HG03460 (cell line): ENCODE data around the gene LLCFC1.
"Not testable (repeated sequence)": the region's sequence is repeated elsewhere in the genome, so short reads cannot be mapped to it uniquely, and the experiment has no call there.

Source experiments
- ATAC-seq: cut with Tn5 transposase; IDR thresholded peaks from one replicate; pipeline ENCODE4 v1.9.1; 2021; ENCODE audit not compliant: unreplicated experiment

LLCFC1 gene

DNA sequence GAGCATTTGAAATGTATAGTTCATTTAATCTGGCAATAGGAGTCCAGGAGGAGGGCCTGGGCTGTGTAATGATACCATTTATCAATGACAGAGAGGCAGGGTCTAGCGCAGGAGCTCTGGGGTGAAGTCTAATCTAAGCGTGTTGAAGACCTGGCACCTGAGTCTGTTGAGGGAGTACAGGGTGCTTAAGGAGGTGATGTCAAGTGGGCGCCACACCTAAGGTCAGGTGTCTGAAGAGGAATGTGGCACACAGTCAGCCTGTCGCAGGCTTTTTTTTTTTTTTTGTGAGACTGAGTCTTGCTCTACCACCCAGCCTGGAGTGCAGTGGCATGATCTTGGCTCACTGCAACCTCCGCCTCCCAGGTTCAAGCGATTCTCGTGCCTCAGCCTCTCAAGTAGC lies 2.3 kb downstream of the LLCFC1 start:
- no peak for ATAC-seq

GRCh38 chr7:142942746-142943145 lies 3.5 kb downstream of the LLCFC1 start:
- no peak for ATAC-seq

- ATAC-seq: no peak
Observed at GRCh38 chr7:142943706-142944268, 4.5 kb downstream of the LLCFC1 start.

GRCh38 chr7:142945001-142945400 lies 5.7 kb downstream of the LLCFC1 start:
- no peak for ATAC-seq

DNA sequence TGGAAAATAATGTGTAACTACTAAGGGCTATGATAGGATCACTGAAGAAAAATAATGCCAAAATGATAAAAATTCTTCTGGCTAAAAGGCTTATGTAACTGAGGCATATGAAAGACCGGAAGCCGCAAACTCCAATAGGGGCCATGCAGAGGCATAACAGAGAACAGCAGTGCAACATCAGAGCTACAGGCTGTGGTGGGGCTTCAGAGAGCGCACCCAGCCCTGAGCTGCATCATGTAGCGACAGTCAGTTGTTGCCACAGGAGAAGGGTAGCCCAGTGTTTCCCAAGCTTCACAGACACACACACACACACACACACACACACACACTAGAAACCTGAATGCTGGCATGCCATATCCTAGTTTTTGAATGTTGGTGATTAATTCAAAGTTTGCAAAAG lies 9.3 kb downstream of the LLCFC1 start:
- no peak for ATAC-seq

- ATAC-seq: no peak
Observed at GRCh38 chr7:142950235-142950634, 11.0 kb downstream of the LLCFC1 start.

GRCh38 chr7:142954680-142955268 lies 15.5 kb downstream of the LLCFC1 start:
- ATAC-seq: no peak

GRCh38 chr7:142956951-142957623 lies 17.8 kb downstream of the LLCFC1 start:
- no peak for ATAC-seq

DNA sequence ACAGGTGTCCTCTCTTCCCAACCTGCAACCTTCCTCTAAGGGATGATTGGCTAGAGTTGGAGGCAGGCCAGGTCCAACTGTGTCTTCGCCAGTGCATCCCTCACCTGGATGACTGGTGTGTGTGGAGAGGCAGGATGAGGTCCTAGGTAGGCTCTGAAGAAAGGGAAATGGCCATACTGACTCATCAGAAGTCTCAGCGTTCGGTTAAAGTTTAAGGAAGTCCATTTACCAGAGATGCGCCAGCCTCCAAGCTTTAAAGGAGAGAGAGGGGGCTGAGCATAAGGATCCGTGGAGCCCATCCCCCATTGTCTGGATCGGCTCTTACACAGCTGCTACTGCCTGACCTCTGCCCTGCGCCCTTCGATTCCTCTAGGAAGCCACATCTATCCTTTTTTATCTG lies 18.4 kb downstream of the LLCFC1 start:
- ATAC-seq: no peak

DNA sequence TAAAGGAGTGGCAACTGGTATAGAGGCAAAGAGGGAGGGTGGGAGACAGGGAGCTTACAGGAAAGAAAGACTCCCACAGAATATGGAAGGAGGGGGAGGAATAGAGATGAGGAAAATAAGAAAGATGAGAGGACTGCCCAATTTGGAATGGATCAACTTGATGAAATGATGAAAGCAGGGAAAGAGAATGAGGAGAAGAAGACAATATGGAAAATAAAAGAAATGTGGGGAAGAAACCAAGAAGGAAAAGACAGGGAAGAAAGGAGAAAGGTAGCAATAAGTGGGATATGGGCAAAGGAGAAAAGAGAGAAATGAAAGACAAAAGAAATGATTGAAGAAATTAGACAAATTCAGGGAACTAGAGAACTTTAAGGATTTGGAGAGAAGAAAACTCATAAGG lies 19.9 kb downstream of the LLCFC1 start:
- no peak for ATAC-seq

GRCh38 chr7:142960955-142961512 lies 21.8 kb downstream of the LLCFC1 start:
- no peak for ATAC-seq

- no peak for ATAC-seq
Observed at GRCh38 chr7:142961595-142961972, 22.3 kb downstream of the LLCFC1 start.

GRCh38 chr7:142961973-142962926 lies 23.0 kb downstream of the LLCFC1 start, which contains the start of gene KEL:
TSS of gene KEL (minus strand) at chr7:142962363. CDS start at chr7:142962206, 157 bp downstream.
- ATAC-seq: no peak

- ATAC-seq: no peak
Observed at GRCh38 chr7:142962991-142963390, 23.7 kb downstream of the LLCFC1 start.

DNA sequence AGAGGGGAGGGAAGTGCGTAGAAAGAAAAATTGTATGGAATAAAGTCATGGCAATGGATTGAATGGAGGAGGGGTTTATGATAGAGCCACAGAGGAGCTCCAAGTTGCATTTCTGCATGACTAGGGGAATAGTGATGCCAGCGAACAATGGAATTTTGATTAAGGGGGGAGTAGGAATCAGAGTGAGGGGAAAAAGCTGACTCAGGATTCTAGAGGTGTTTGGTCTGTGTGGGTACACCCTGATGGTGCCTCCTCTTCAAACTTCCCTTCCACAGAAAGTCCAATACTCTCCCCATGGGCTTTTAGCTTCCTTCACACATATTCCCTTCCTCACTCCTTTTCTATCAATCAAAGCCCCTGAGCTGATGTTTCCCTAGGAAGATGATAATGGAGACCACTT lies 24.7 kb downstream of the LLCFC1 start:
- no peak for ATAC-seq

GRCh38 chr7:142964502-142965246 lies 25.4 kb downstream of the LLCFC1 start:
- no peak for ATAC-seq

- no peak for ATAC-seq
Observed at GRCh38 chr7:142968229-142968628, 28.9 kb downstream of the LLCFC1 start.

GRCh38 chr7:142969183-142969582 lies 29.9 kb downstream of the LLCFC1 start:
- no peak for ATAC-seq

DNA sequence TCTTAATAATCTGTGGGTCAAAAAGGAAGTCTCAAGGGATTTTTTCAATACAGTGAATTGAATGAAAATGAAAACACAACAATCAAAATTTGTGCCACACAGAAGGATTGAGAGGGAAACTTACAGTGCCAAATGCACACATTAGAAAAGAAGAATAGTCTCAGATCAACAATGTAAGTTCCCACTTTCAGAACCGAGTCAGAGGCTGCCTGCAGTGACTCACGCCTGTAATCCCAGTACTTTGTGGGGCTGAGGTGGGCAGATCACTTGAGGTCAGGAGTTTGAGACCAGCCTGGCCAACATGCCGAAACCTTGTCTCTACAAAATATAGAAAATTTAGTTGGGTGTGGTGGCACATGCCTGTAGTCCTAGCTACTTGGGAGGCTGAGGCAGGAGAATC lies 35.3 kb downstream of the LLCFC1 start:
- ATAC-seq: no peak

GRCh38 chr7:142978402-142978801 lies 39.1 kb downstream of the LLCFC1 start:
- ATAC-seq: not testable (repeated sequence)
